Neutrophil (primary cell): ENCODE data around the gene TMEM186.

ENCODE experiments used
- H3K27ac ChIP-seq: fragments of 200-600 bp; sonication (generic); 2 replicates; pipeline ENCODE4 v1.5.1; 2016; ENCODE audit warnings: mild to moderate bottlenecking, moderate library complexity
- H3K27me3 ChIP-seq: fragments of 200-600 bp; sonication (generic); 2 replicates; pipeline ENCODE4 v1.6.0; 2016; ENCODE audit warnings: mild to moderate bottlenecking
- H3K36me3 ChIP-seq: fragments of 200-600 bp; sonication (generic); 2 replicates; pipeline ENCODE4 v1.5.1; 2017
- H3K4me1 ChIP-seq, 2 experiments: fragments of 200-600 bp in 1 of 2; sonication (generic) in 1 of 2; 1 replicate in 1 of 2; 2 replicates in 1 of 2; pipeline versions ENCODE4 v1.5.1 to v1.6.1; 2013 to 2016; ENCODE audit warnings: low read depth in 1 of 2, low read length in 1 of 2, mild to moderate bottlenecking in 1 of 2, moderate library complexity in 1 of 2; ENCODE audit not compliant: control insufficient read depth in 1 of 2, insufficient read depth in 1 of 2
- H3K4me3 ChIP-seq, 2 experiments: fragments of 200-600 bp in 1 of 2; sonication (generic) in 1 of 2; 1 replicate in 1 of 2; 2 replicates in 1 of 2; pipeline ENCODE4 v1.5.1; 2013 to 2016; ENCODE audit warnings: low read depth in 1 of 2, low read length in 1 of 2, mild to moderate bottlenecking in 1 of 2, moderate library complexity in 1 of 2
- H3K9me3 ChIP-seq: fragments of 200-600 bp; sonication (generic); 2 replicates; pipeline ENCODE4 v1.5.1; 2016
- TF ChIP-seq, protein P1 (sequence below): fragments of 200-600 bp; sonication (generic); IDR thresholded peaks from 2 replicates; pipeline ENCODE4 v1.5.1; 2016; ENCODE audit warnings: antibody characterized with exemption

TMEM186 gene

DNA sequence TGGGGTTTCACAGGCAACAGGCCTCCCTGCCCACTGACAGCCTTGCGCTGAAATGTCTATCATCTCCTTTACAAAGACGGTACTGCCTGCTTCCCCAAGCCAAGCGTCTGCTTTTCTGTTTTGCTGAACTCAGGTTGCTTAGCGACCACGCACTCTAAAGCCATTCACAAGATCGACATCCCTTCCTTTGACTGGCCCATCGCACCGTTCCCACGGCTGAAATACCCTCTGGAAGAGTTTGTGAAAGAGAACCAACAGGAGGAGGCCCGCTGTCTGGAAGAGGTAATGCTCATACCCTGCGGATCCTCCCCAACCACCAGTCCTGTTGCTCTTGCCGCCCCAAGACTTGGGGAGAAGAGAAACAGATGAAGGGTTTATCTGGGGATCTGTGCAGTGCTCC lies 28.7 kb downstream of the TMEM186 start:
- H3K27me3 ChIP-seq = no peaks in the 10 kb centered on the region
- TF ChIP-seq, protein P1, sequence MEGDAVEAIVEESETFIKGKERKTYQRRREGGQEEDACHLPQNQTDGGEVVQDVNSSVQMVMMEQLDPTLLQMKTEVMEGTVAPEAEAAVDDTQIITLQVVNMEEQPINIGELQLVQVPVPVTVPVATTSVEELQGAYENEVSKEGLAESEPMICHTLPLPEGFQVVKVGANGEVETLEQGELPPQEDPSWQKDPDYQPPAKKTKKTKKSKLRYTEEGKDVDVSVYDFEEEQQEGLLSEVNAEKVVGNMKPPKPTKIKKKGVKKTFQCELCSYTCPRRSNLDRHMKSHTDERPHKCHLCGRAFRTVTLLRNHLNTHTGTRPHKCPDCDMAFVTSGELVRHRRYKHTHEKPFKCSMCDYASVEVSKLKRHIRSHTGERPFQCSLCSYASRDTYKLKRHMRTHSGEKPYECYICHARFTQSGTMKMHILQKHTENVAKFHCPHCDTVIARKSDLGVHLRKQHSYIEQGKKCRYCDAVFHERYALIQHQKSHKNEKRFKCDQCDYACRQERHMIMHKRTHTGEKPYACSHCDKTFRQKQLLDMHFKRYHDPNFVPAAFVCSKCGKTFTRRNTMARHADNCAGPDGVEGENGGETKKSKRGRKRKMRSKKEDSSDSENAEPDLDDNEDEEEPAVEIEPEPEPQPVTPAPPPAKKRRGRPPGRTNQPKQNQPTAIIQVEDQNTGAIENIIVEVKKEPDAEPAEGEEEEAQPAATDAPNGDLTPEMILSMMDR = no peak
- no peak overlapping the region for H3K27ac ChIP-seq
- peaks cover 83% of the 10 kb centered on the region for H3K36me3 ChIP-seq
- H3K4me1 ChIP-seq = no peaks in the 10 kb centered on the region
- no peak overlapping the region for H3K4me3 ChIP-seq
- H3K9me3 ChIP-seq = no peaks in the 10 kb centered on the region

DNA sequence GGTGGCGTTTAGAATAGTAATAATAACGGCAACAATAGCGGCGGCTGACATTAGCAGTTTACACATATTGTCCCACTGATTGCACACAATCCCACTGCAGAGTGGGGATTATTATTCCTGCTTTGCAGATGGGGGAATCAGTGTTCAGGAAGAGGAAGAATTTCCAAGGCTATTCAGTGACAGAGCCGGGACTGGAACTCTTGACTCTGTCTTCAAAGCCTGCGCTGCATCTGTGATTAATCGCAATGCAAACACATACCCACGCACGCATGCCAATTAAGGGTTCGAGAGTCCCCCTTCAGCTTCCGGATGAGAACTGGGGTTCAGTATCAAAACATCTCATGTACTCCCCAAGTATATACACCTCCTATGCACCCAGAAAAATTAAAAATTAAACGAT lies 29.2 kb downstream of the TMEM186 start:
- no peaks in the 10 kb centered on the region for H3K27me3 ChIP-seq
- H3K27ac ChIP-seq = no peak overlapping the region
- H3K4me1 ChIP-seq = no peaks in the 10 kb centered on the region
- peaks cover 79% of the 10 kb centered on the region for H3K36me3 ChIP-seq
- H3K4me3 ChIP-seq = no peak overlapping the region
- H3K9me3 ChIP-seq = no peaks in the 10 kb centered on the region
- TF ChIP-seq, protein P1 = no peak

DNA sequence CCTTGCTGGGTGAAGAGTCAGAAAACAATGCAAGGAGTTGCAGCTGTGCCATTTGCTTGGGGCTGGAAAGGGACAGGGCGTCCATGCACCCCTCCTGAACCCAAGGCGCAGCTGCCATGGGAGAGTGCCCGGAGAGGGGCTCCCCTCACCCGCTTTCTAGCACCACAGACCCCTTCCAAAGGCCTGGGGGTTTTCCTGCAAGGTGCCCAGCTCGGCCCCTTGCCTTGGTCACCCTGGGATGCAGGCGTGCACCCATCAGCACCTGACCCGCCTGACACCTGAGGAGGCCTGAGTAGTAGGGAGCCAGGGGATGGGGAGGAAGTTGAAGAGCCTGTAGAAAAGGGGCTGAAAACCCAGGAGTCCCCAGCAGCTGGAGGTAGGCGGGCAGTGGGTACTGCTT lies 30.3 kb downstream of the TMEM186 start:
- H3K4me3 ChIP-seq = no peak overlapping the region
- no peaks in the 10 kb centered on the region for H3K27me3 ChIP-seq
- no peaks in the 10 kb centered on the region for H3K9me3 ChIP-seq
- no peaks in the 10 kb centered on the region for H3K4me1 ChIP-seq
- no peak overlapping the region for H3K27ac ChIP-seq
- peaks cover 68% of the 10 kb centered on the region for H3K36me3 ChIP-seq
- TF ChIP-seq, protein P1 = no peak

DNA sequence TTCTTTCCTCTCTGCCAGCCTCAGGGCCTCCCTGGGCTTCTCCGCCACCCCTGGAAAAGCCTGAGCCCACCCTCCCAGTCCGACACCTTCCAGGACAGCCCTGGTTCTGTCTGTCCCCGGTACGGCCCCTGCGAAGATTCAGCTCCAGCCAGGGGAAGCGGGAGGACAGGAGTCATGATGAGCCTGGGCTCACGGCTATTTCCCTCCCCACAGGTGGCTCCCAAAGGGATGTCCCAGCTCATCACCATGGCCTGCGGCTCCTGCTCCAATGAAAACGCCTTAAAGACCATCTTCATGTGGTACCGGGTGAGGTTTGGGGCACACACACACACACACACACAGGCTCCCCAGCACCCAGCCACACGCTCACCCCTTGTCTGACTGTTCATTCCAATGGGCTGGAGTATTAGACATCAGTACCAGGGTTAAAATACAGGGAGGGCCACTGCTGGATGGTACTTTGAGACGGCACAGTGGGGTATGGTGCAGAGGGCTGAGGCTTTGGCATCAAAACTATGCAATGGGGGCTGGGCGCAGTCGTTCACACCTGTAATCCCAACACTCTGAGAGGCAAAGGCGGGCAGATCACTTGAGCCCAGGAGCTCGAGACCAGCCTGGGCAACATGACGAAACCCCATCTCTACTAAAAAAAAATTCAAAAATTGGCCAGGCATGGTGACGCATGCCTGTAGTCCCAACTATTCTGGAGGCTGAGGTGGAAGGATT lies 32.8 kb downstream of the TMEM186 start:
- TF ChIP-seq, protein P1 = no peak
- no peak overlapping the region for H3K4me3 ChIP-seq
- no peak overlapping the region for H3K27ac ChIP-seq
- H3K4me1 ChIP-seq = no peaks in the 10 kb centered on the region
- H3K36me3 ChIP-seq = peaks cover 64% of the 10 kb centered on the region
- H3K9me3 ChIP-seq = no peaks in the 10 kb centered on the region
- H3K27me3 ChIP-seq = no peaks in the 10 kb centered on the region

DNA sequence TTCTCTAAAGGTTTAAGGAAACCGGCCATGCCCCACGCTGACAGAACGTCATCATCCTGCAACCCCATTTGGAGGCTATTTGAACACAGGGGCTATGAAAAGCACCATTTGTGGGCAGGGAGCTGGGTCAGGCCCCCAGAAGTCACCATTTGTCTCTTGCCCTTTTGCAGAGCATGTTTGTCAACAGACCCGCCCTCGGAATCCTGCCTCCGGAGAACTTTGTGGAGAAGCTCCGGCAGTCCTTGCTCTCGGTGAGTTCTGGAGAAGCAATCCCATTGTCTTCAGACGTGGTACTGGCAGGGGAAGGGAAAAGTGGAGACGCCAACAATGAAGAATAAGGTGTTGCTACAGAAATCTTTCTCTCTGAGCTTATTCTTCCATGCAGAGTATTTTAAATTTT lies 33.5 kb downstream of the TMEM186 start:
- TF ChIP-seq, protein P1 = no peak
- no peaks in the 10 kb centered on the region for H3K27me3 ChIP-seq
- no peaks in the 10 kb centered on the region for H3K9me3 ChIP-seq
- peaks cover 60% of the 10 kb centered on the region for H3K36me3 ChIP-seq
- H3K4me1 ChIP-seq = no peaks in the 10 kb centered on the region
- H3K4me3 ChIP-seq = no peak overlapping the region
- H3K27ac ChIP-seq = no peak overlapping the region
